ENCODE measurements around the gene FAM184A.

GRCh38 chr6:119126826-119127225 lies 48.4 kb upstream of the FAM184A start:
- TF ChIP-seq CTCF (IDR thresholded peaks at IDR 0.05) (no peak), POLR2A (IDR thresholded peaks at IDR 0.05) (no peak)

All from breast epithelium (tissue), 3 donors.